MCF 10A (cell line): Measurements from ENCODE around the gene LORICRIN. TPM values are rescaled to one million over a fixed set of nuclear protein-coding genes. Genes with fewer than 3 reads are reported as not detected.

Experiments
- BruUV-seq: library from RNA; stranded (reverse); fragments of 400-500 nt; replicated peaks from 2 replicates; lab custom pipeline; 2021; lab: Mats Ljungman, UMichigan
- CTCF ChIA-PET: fragments of 300-600 bp; sonication (Branson Sonifier 250); formaldehyde crosslinking; extraction: SDS; loops from one replicate; lab custom pipeline; 2021; ENCODE audit warnings: antibody characterized with exemption, inconsistent platforms; lab: Yijun Ruan, JAX
- POLR2A ChIA-PET: fragments of 300-600, 350-650 bp; sonication (Branson Sonifier 250); formaldehyde crosslinking; extraction: SDS; loops from one replicate; lab custom pipeline; 2020; ENCODE audit warnings: antibody characterized with exemption, inconsistent platforms; lab: Yijun Ruan, JAX
- DNase-seq: peaks from one replicate; pipeline ENCODE4 v3.0.0-alpha.2; 2018; ENCODE audit not compliant: unreplicated experiment
- H3K27ac Mint-ChIP-seq: one replicate; pipeline ENCODE4 v1.8.0; 2022; ENCODE audit warnings: mild to moderate bottlenecking, low read depth, mixed read lengths; ENCODE audit not compliant: unreplicated experiment
- H3K27me3 Mint-ChIP-seq: one replicate; pipeline ENCODE4 v1.8.0; 2022; ENCODE audit warnings: mixed read lengths; ENCODE audit not compliant: insufficient read depth, unreplicated experiment
- H3K36me3 Mint-ChIP-seq: one replicate; pipeline ENCODE4 v1.8.0; 2022; ENCODE audit warnings: mild to moderate bottlenecking, moderate library complexity, mixed read lengths; ENCODE audit not compliant: insufficient read depth, unreplicated experiment
- H3K4me1 Mint-ChIP-seq: one replicate; pipeline ENCODE4 v1.8.0; 2022; ENCODE audit warnings: mixed read lengths; ENCODE audit not compliant: insufficient read depth, unreplicated experiment
- H3K4me3 Mint-ChIP-seq: one replicate; pipeline ENCODE4 v1.8.0; 2022; ENCODE audit warnings: mild to moderate bottlenecking, moderate library complexity, mixed read lengths; ENCODE audit not compliant: unreplicated experiment
- H3K9me3 Mint-ChIP-seq: one replicate; pipeline ENCODE4 v1.8.0; 2022; ENCODE audit warnings: mixed read lengths; ENCODE audit not compliant: unreplicated experiment
- intact Hi-C: fragments of 100-400 bp; cut with micrococcal nuclease; formaldehyde crosslinking; loops from 2 replicates; pipeline ENCODE4 v1.14.1; 2022
- total RNA-seq: library from RNA; stranded (reverse); gene quantifications from 2 replicates; pipeline ENCODE4 v1.2.3, GENCODE V29; 2022
- TF ChIP-seq, protein P1 (sequence below): fragments of 200-600 bp; IDR thresholded peaks from one replicate; pipeline ENCODE4 v1.8.0; 2022; ENCODE audit warnings: antibody characterized with exemption, mild to moderate bottlenecking; ENCODE audit not compliant: unreplicated experiment

Gene LORICRIN
- total RNA-seq, 1 experiment from 2014 or later, result not detected

DNA sequence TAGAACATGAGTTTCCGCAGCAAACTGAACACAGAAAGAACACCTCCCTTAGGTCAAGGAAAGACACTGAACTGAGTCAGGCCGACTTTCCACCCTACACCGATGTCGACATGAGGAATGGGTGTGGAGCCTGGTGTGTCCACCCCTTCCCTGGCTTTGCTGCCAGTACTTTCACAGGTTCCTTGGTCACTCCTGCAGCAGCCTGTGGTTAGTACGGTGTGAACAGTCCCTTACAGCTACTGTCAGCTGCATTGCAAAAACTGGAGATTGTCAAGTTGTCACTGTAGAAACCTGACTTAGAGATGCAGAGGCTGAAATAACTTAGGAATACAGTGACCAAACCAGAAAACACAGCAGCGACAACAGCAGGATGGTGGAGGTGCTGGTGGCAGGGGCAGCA lies 46.2 kb downstream of the LORICRIN start:
- intact Hi-C loops, result no loop called here
- Mint-ChIP-seq H3K27me3 (peaks cover 59% of the 10 kb centered on the region), H3K4me3 (no peak overlapping the region), H3K27ac (no peak overlapping the region), H3K9me3 (no peaks in the 10 kb centered on the region), H3K36me3 (no peaks in the 10 kb centered on the region), H3K4me1 (no peaks in the 10 kb centered on the region)
- DNase-seq, result no peak
- BruUV-seq, result no TSS peak
- ChIA-PET CTCF (interaction anchor here (0.6 to 1.6 kb wide), 4 partner anchors 17 to 853 kb away, joined by 3 to 8 read pairs (median 4); partner anchors contain the start of gene S100A9), POLR2A (no interaction called here)
- TF ChIP-seq, protein P1, sequence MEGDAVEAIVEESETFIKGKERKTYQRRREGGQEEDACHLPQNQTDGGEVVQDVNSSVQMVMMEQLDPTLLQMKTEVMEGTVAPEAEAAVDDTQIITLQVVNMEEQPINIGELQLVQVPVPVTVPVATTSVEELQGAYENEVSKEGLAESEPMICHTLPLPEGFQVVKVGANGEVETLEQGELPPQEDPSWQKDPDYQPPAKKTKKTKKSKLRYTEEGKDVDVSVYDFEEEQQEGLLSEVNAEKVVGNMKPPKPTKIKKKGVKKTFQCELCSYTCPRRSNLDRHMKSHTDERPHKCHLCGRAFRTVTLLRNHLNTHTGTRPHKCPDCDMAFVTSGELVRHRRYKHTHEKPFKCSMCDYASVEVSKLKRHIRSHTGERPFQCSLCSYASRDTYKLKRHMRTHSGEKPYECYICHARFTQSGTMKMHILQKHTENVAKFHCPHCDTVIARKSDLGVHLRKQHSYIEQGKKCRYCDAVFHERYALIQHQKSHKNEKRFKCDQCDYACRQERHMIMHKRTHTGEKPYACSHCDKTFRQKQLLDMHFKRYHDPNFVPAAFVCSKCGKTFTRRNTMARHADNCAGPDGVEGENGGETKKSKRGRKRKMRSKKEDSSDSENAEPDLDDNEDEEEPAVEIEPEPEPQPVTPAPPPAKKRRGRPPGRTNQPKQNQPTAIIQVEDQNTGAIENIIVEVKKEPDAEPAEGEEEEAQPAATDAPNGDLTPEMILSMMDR, result no peak

DNA sequence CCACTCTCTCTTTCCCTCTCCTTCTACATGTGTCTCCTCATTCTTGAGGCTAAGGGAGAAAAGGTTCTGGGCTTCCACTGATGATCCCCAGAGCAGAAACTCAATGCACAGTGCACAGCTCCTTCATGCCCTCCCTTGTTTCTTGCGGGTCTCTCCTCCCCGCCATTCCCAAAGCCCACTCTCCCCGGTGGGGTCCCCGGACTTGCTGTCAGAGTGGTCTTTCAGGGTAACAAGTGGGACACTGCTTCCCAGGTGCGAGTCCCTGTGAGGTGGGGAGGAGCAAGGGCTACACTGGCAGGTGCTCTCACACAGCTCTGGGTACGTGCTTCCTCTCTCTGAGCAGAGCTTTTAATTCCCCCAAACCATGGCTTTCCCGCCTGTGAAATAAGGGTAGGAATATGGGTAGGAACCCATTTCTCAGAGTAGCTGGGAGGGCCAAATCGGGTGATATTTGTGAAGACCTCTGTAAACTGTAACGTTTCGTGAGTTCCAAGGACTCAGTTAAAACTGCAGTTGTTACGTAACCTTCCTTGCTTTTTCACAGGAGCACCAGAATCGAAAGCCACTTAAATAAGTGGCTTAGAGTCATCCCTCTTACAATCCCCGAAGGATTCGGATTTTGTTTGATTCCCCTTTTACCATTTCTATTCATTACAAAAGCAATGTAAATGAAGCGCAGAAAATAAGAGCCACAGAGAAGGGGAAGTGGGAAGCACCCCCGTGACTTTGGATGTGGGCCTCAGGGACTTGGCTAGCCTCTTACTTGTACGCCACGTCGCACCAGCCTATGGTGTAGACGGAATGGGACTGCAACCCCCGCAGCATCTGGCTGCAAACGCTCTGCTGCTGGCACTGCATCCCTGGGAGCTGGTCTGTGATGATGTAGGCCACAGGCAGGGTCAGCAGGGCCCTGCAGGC lies 47.1 kb downstream of the LORICRIN start:
- H3K4me1 Mint-ChIP-seq, result no peaks in the 10 kb centered on the region
- CTCF ChIA-PET, result interaction anchor here (0.6 to 1.6 kb wide), 2 partner anchors 18 to 852 kb away, joined by 5 to 8 read pairs; no protein-coding TSS in a partner anchor
- no peak for DNase-seq
- intact Hi-C loops, result no loop called here
- peaks cover 58% of the 10 kb centered on the region for H3K27me3 Mint-ChIP-seq
- H3K4me3 Mint-ChIP-seq, result no peak overlapping the region
- no peaks in the 10 kb centered on the region for H3K36me3 Mint-ChIP-seq
- no peaks in the 10 kb centered on the region for H3K9me3 Mint-ChIP-seq
- no peak overlapping the region for H3K27ac Mint-ChIP-seq
- BruUV-seq, result no TSS peak
- POLR2A ChIA-PET, result no interaction called here
- TF ChIP-seq, protein P1, result no peak

DNA sequence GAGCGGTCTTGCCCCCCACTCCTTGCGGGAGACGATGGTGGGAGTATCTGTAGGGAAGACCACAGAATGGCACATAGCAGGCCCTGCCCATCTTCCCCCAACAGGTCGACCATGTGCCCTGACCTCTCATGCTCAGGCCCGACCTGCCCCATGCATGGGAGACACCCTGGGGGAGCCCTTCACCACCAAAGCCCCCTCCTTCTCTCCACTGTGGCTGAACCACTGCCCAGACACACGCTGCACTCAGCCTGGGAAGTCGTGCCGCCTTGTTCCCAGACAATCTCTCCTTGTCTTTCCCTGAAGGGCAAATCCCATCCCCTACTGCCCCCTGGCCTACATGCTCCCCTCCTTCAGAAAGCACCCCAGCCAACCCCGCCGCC lies 47.7 kb downstream of the LORICRIN start:
- no peaks in the 10 kb centered on the region for H3K4me1 Mint-ChIP-seq
- no TSS peak for BruUV-seq
- no peak for DNase-seq
- intact Hi-C loops, result no loop called here
- ChIA-PET POLR2A (no interaction called here), CTCF (no interaction called here)
- no peaks in the 10 kb centered on the region for H3K36me3 Mint-ChIP-seq
- TF ChIP-seq, protein P1, result no peak
- peaks cover 58% of the 10 kb centered on the region for H3K27me3 Mint-ChIP-seq
- no peak overlapping the region for H3K27ac Mint-ChIP-seq
- H3K9me3 Mint-ChIP-seq, result no peaks in the 10 kb centered on the region
- no peak overlapping the region for H3K4me3 Mint-ChIP-seq

DNA sequence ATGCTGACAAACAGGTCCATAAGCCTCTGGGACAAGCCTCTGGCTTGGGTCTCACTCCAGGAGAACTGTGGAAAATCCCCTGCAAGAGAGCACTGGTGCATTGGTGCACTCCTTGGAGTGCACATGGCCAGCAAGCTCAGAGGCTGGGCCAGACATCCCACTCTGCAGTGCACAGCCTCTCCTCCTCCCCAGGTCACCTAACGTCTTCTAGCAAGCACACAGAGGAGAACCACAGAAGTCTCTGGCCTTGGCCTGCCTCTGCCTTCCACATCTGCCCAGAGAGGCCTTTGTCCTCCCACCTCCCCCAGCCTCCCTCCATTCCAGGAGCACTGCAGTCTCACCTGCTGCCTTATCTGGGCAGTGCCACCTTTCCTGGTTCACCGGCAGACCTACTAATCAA lies 49.1 kb downstream of the LORICRIN start:
- POLR2A ChIA-PET, result no interaction called here
- H3K4me1 Mint-ChIP-seq, result no peaks in the 10 kb centered on the region
- no peak overlapping the region for H3K27ac Mint-ChIP-seq
- TF ChIP-seq, protein P1, result no peak
- H3K9me3 Mint-ChIP-seq, result no peaks in the 10 kb centered on the region
- CTCF ChIA-PET, result no interaction called here
- no peaks in the 10 kb centered on the region for H3K36me3 Mint-ChIP-seq
- intact Hi-C loops, result no loop called here
- no peak overlapping the region for H3K4me3 Mint-ChIP-seq
- no TSS peak for BruUV-seq
- DNase-seq, result no peak
- peaks cover 62% of the 10 kb centered on the region for H3K27me3 Mint-ChIP-seq
